ENCODE measurements around the gene ABI3BP. TPM values are rescaled to one million over a fixed set of nuclear protein-coding genes. Genes with fewer than 3 reads are reported as not detected.

ABI3BP gene
- total RNA-seq, 4 donors from 2014 or later = 6.2 to 68.7 (median 18.8) TPM

- WGBS, 2 donors = 68 to 82% methylated on average over 2 of the region's 2 CpGs
- DNase-seq = no peak
- H3K4me3 ChIP-seq = no peak overlapping the region
- H3K9me3 ChIP-seq = no peaks in the 10 kb centered on the region
- no peak overlapping the region for H3K27ac ChIP-seq
- H3K4me1 ChIP-seq = no peaks in the 10 kb centered on the region
- TF ChIP-seq POLR2A (IDR thresholded peaks at IDR 0.05) (no peak), CTCF (IDR thresholded peaks at IDR 0.05) (no peak)
- H3K27me3 ChIP-seq = no peaks in the 10 kb centered on the region
- no peaks in the 10 kb centered on the region for H3K36me3 ChIP-seq
- intact Hi-C loops (cut with DNase I) = no loop called here
These were observed 92.4 kb downstream of the ABI3BP start for GRCh38 chr3:100900671-100901335.

- Histone ChIP-seq H3K9me3 (no peaks in the 10 kb centered on the region), H3K27me3 (no peaks in the 10 kb centered on the region), H3K4me3 (no peak overlapping the region), H3K36me3 (no peaks in the 10 kb centered on the region), H3K27ac (no peak overlapping the region), H3K4me1 (no peaks in the 10 kb centered on the region)
- no peak for TF ChIP-seq CTCF (IDR thresholded peaks at IDR 0.05)
- TF ChIP-seq POLR2A (IDR thresholded peaks at IDR 0.05) = no peak
- WGBS, 2 donors = 40 to 56% methylated on average over 2 of the region's 2 CpGs
- intact Hi-C loops (cut with DNase I) = no loop called here
- no peak for DNase-seq
These were observed 93.7 kb downstream of the ABI3BP start for GRCh38 chr3:100899440-100900091.

GRCh38 chr3:100898681-100899080 is 94.5 kb downstream of the ABI3BP start:
- Histone ChIP-seq H3K27me3 (no peaks in the 10 kb centered on the region), H3K4me3 (no peak overlapping the region), H3K36me3 (no peaks in the 10 kb centered on the region), H3K4me1 (no peaks in the 10 kb centered on the region), H3K9me3 (no peaks in the 10 kb centered on the region), H3K27ac (no peak overlapping the region)
- TF ChIP-seq CTCF (IDR thresholded peaks at IDR 0.05) = no peak
- no peak for TF ChIP-seq POLR2A (IDR thresholded peaks at IDR 0.05)
- intact Hi-C loops (cut with DNase I) = no loop called here
- 60 to 63% methylated on average over 5 of the region's 5 CpGs for WGBS, 2 donors
- DNase-seq = no peak

- H3K4me1 ChIP-seq = no peaks in the 10 kb centered on the region
- TF ChIP-seq POLR2A (IDR thresholded peaks at IDR 0.05) = no peak
- TF ChIP-seq CTCF (IDR thresholded peaks at IDR 0.05) = no peak
- H3K9me3 ChIP-seq = no peaks in the 10 kb centered on the region
- H3K27ac ChIP-seq = no peak overlapping the region
- intact Hi-C loops (cut with DNase I) = no loop called here
- DNase-seq = no peak
- WGBS, 2 donors = 45 to 47% methylated on average over 2 of the region's 2 CpGs
- no peaks in the 10 kb centered on the region for H3K27me3 ChIP-seq
- H3K4me3 ChIP-seq = no peak overlapping the region
- H3K36me3 ChIP-seq = no peaks in the 10 kb centered on the region
These were observed 96.2 kb downstream of the ABI3BP start for GRCh38 chr3:100896994-100897393.

DNA sequence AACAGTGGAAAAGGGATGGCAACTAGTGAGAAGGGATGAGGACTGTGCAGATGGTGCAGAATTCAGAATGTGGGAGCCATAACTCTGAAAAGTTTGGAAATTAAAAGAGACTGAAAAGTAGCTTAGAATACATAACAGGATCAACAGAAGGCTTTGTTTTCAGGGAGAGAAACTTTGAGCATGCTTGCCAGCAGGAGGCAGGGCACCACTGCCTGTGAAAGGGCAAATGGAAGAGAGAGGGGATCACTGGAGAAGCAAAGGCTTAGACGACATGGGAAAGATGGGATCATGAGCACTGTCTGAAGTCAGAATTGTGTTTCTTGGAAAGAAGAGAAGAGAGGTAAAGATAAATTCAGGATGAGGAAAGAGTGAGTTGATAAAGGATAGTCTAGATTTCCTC is 99.6 kb downstream of the ABI3BP start:
- intact Hi-C loops (cut with DNase I) = loop anchor here (5.0 kb wide), 1 partner anchor 304 kb away; no protein-coding TSS in a partner anchor
- WGBS, 2 donors = 15 to 45% methylated on average over 1 of the region's 1 CpG
- no peak overlapping the region for H3K27ac ChIP-seq

More for the DNA sequence above, 99.6 kb downstream of the ABI3BP start:
- H3K4me3 ChIP-seq = no peak overlapping the region
- no peaks in the 10 kb centered on the region for H3K27me3 ChIP-seq
- TF ChIP-seq CTCF (IDR thresholded peaks at IDR 0.05) (peak in 5 of 6 experiments; percentile 36 to 62 (median 38)), POLR2A (IDR thresholded peaks at IDR 0.05) (no peak)
- no peak for DNase-seq
- no peaks in the 10 kb centered on the region for H3K9me3 ChIP-seq
- no peaks in the 10 kb centered on the region for H3K4me1 ChIP-seq
- H3K36me3 ChIP-seq = no peaks in the 10 kb centered on the region
